A549 (cell line): ENCODE measurements around the gene IQGAP2. TPM values are rescaled to one million over a fixed set of nuclear protein-coding genes. Genes with fewer than 3 reads are reported as not detected.

ENCODE experiments used
- ATAC-seq, 2 experiments: fragments of 200-7000 bp in 1 of 2; fragments of >200 bp in 1 of 2; cut with Nextera tagmentation in 1 of 2; cut with Tn5 transposase in 1 of 2; 3 replicates each; pipeline versions ENCODE4 v1.8.0 to v1.9.1; 2018 to 2020; ENCODE audit warnings: mild to moderate bottlenecking in 1 of 2, moderate library complexity in 1 of 2
- CTCF ChIA-PET: fragments of 300-600 bp; sonication (Branson Sonifier 250); formaldehyde crosslinking; extraction: SDS; loops from one replicate; lab custom pipeline; 2021; ENCODE audit warnings: antibody characterized with exemption, inconsistent platforms; lab: Yijun Ruan, JAX
- POLR2A ChIA-PET: fragments of 350-600 bp; formaldehyde crosslinking; extraction: SDS; loops from one replicate; lab custom pipeline; 2021; ENCODE audit warnings: antibody characterized with exemption, inconsistent platforms; lab: Yijun Ruan, JAX
- DNase-seq, 2 experiments: peaks; one replicate each; pipeline versions ENCODE4 v3.0.0 to v3.0.0-alpha.2; 2011 to 2016; ENCODE audit warnings: low read depth in 1 of 2, low spot score in 1 of 2
- FAIRE-seq: peaks from 2 replicates; lab custom pipeline; 2011; peaks lifted over from hg19 to GRCh38; lab: Jason Lieb, UNC
- H3K27ac ChIP-seq, 2 experiments: fragments of >200 bp; sonication (Bioruptor Twin); formaldehyde crosslinking; 3 replicates each; pipeline ENCODE4 v1.5.1; 2016 to 2017
- H3K4me1 ChIP-seq: fragments of >200 bp; sonication (Bioruptor Twin); formaldehyde crosslinking; 3 replicates; pipeline ENCODE4 v1.6.1; 2016
- H3K4me2 ChIP-seq: fragments of >200 bp; sonication (Bioruptor Twin); formaldehyde crosslinking; 3 replicates; pipeline ENCODE4 v1.6.1; 2016
- H3K4me3 ChIP-seq: fragments of >200 bp; sonication (Bioruptor Twin); formaldehyde crosslinking; 3 replicates; pipeline ENCODE4 v1.5.1; 2016
- H3K9me3 ChIP-seq: fragments of >200 bp; sonication (Bioruptor Twin); formaldehyde crosslinking; 3 replicates; pipeline ENCODE4 v1.6.1; 2016
- BHLHE40 ChIP-seq: IDR thresholded peaks from 2 replicates; pipeline ENCODE4 v1.6.1; 2012; ENCODE audit warnings: low read depth, low read length, inconsistent platforms
- CBX2 ChIP-seq: fragments of 200-600 bp; sonication (generic); IDR thresholded peaks from 2 replicates; pipeline ENCODE4 v1.6.1; 2016; ENCODE audit warnings: low read depth, mild to moderate bottlenecking, borderline replicate concordance
- CBX8 ChIP-seq: fragments of 200-600 bp; sonication (generic); IDR thresholded peaks from 2 replicates; pipeline ENCODE4 v1.6.1; 2016
- FOSL2 ChIP-seq, 2 experiments: fragments of 450-650 bp in 1 of 2; fragments of >200 bp in 1 of 2; sonication (Bioruptor Twin) in 1 of 2; formaldehyde crosslinking; IDR thresholded peaks; 2 replicates each; pipeline versions ENCODE4 v1.5.0 to v1.6.1; 2016 to 2020; ENCODE audit warnings: mild to moderate bottlenecking in 1 of 2, moderate library complexity in 1 of 2
- HOXB13 ChIP-seq: fragments of 250-450 bp; sonication (Bioruptor Pico); IDR thresholded peaks from 2 replicates; pipeline ENCODE4 v1.5.0; 2020; ENCODE audit warnings: low read depth, mild to moderate bottlenecking, moderate library complexity
- JUN ChIP-seq, 2 experiments: fragments of >200 bp; sonication (Bioruptor Twin); formaldehyde crosslinking; IDR thresholded peaks; 2 replicates in 1 of 2; 3 replicates in 1 of 2; pipeline ENCODE4 v1.6.1; 2016 to 2017
- KDM5A ChIP-seq: fragments of 200-600 bp; sonication (generic); IDR thresholded peaks from 2 replicates; pipeline ENCODE4 v1.6.1; 2016; ENCODE audit warnings: antibody characterized with exemption, mild to moderate bottlenecking
- MAFK ChIP-seq: fragments of 450-650 bp; IDR thresholded peaks from 2 replicates; pipeline ENCODE4 v1.6.1; 2014; ENCODE audit not compliant: partially characterized antibody
- RARB ChIP-seq: fragments of 250-450 bp; sonication (Bioruptor Pico); IDR thresholded peaks from 2 replicates; pipeline ENCODE4 v1.8.0; 2021; ENCODE audit warnings: mild to moderate bottlenecking, moderate library complexity
- RNF2 ChIP-seq: fragments of 200-600 bp; sonication (generic); IDR thresholded peaks from 2 replicates; pipeline ENCODE4 v1.6.1; 2016; ENCODE audit warnings: low read depth, mild to moderate bottlenecking, antibody characterized with exemption, moderate library complexity, borderline replicate concordance
- TFCP2L1 ChIP-seq: fragments of 250-450 bp; sonication (Bioruptor Pico); IDR thresholded peaks from 2 replicates; pipeline ENCODE4 v1.5.0; 2021; ENCODE audit warnings: mild to moderate bottlenecking
- ZFP36 ChIP-seq: fragments of 450-650 bp; IDR thresholded peaks from 2 replicates; pipeline ENCODE4 v1.6.1; 2014; ENCODE audit warnings: borderline replicate concordance; ENCODE audit not compliant: partially characterized antibody
- ZNF302 ChIP-seq: fragments of 250-450 bp; sonication (Bioruptor Pico); IDR thresholded peaks from 2 replicates; pipeline ENCODE4 v1.9.0; 2021; ENCODE audit warnings: inconsistent platforms, mild to moderate bottlenecking, moderate library complexity
- WGBS: methylation state at CpG from one replicate; pipeline ENCODE4 v1.1.6; 2017; ENCODE audit errors: missing lambda C conversion rate; 5-methylcytosine and 5-hydroxymethylcytosine counted together
- polyA plus RNA-seq, 4 experiments: library from polyadenylated mRNA; depleted of rRNA in 3 of 4; stranded (reverse); fragments of >200 nt; fragmentation: RNase III in 1 of 4; extraction: RNeasy Plus Mini Kit Qiagen cat#74134 plus additional on column Dnase treatment in 1 of 4; gene quantifications; 2 replicates in 3 of 4; 3 replicates in 1 of 4; pipeline ENCODE4 v1.2.3, GENCODE V29; 2011 to 2017
- TF ChIP-seq, protein P1 (sequence below): fragments of 250-450 bp; sonication (Bioruptor Pico); IDR thresholded peaks from 2 replicates; pipeline ENCODE4 v1.5.0; 2021; ENCODE audit warnings: mild to moderate bottlenecking, moderate library complexity, borderline replicate concordance
- TF ChIP-seq, protein P2 (sequence below): fragments of 450-650 bp; IDR thresholded peaks from 2 replicates; pipeline ENCODE4 v1.6.1; 2014; ENCODE audit warnings: antibody characterized with exemption
- TF ChIP-seq, protein P3 (sequence below): fragments of 250-450 bp; sonication (Bioruptor Pico); IDR thresholded peaks from 2 replicates; pipeline ENCODE4 v1.5.0; 2020; ENCODE audit warnings: low read depth, mild to moderate bottlenecking, moderate library complexity
- TF ChIP-seq, protein P4 (sequence below): IDR thresholded peaks from 2 replicates; pipeline ENCODE4 v1.6.1; 2012; ENCODE audit warnings: low read depth, borderline replicate concordance

The IQGAP2 gene
- polyA plus RNA-seq, 2 of the 4 experiments (the other 2 are of a cell fraction): 5.3 to 10.1 TPM

DNA sequence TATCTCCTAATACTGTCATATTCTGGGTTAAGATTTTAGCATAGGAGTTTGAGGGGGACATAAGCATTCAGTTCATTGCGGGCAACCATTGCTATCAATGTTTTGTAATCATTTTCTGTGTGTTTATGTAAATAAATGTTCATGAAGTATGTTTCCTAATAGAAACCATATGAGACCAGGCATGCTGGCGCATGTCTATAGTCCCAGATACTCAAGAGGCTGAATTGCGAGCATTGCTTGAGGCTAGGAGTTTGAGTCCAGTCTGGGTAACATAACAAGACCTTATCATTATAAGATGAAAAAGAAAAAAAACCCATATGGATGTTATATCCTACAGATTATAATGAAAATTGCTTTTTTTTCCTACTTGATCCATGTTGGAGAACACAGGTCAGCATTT lies 129.0 kb downstream of the IQGAP2 start (continued):
- TF ChIP-seq BHLHE40 (no peak), ZFP36 (no peak)
- TF ChIP-seq, protein P1, sequence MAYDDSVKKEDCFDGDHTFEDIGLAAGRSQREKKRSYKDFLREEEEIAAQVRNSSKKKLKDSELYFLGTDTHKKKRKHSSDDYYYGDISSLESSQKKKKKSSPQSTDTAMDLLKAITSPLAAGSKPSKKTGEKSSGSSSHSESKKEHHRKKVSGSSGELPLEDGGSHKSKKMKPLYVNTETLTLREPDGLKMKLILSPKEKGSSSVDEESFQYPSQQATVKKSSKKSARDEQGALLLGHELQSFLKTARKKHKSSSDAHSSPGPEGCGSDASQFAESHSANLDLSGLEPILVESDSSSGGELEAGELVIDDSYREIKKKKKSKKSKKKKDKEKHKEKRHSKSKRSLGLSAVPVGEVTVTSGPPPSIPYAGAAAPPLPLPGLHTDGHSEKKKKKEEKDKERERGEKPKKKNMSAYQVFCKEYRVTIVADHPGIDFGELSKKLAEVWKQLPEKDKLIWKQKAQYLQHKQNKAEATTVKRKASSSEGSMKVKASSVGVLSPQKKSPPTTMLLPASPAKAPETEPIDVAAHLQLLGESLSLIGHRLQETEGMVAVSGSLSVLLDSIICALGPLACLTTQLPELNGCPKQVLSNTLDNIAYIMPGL (CRISPR knock-in tag): no peak

DNA sequence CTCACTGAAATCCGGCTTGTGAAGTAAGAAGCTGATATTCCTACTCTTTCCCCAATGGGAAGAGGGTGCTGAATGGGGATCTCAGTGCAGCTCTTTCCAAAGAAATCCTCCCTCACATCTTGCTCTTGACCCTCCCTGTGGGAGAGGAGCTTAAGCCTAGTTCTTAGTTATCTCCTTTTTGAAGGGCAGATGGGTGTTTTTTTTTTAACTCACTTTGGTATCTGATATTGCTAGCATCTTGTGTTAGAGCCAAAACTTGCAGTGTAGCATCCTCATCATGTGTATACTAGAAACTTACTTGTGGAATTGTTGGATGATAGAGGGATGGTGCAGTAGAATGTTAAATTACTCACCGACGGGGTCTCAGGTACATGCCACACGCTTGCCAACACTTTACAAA lies 129.9 kb downstream of the IQGAP2 start:
- ChIA-PET CTCF (interaction anchor here (1.3 to 1.9 kb wide), 2 partner anchors 10 to 11 kb away, joined by 3 to 5 read pairs; no protein-coding TSS in a partner anchor), POLR2A (no interaction called here)
- no peaks in the 10 kb centered on the region for H3K9me3 ChIP-seq
- 80% methylated on average over 4 of the region's 4 CpGs for WGBS
- ATAC-seq: no peak
- H3K4me2 ChIP-seq: no peak overlapping the region
- H3K4me1 ChIP-seq: peaks cover 6% of the 10 kb centered on the region; the same call in 1 of the 3 replicates
- DNase-seq: no peak
- TF ChIP-seq CBX8 (no peak), ZNF302 (CRISPR knock-in tag) (no peak), HOXB13 (no peak), RNF2 (no peak), RARB (CRISPR knock-in tag) (no peak), CBX2 (no peak), JUN (IDR thresholded peaks at IDR 0.05) (no peak)
- no peak for FAIRE-seq
- no peak overlapping the region for H3K4me3 ChIP-seq
- H3K27ac ChIP-seq: no peak overlapping the region

DNA sequence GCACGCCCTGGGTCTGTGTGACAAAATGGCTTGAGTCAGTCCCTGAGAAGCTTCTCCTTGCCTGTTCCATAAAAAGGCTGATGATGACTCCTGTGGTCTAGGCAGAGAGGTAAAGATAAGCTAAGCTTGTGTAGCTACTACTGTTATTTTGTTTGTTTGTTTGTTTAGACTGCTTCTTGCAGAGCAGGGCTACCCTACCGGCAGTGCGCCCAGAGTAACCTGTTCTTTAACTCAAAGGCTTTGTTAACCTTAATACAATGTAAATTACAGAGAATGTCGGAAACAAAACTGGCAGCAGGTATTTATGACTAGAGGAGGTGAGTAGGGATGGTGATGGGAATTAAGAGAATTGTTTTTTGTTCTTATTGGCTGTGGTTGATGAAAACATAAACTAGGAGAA lies 132.5 kb downstream of the IQGAP2 start:
- no peak for ATAC-seq
- ChIA-PET POLR2A (no interaction called here), CTCF (interaction anchor here (0.6 kb wide), 2 partner anchors 65 to 86 kb away, joined by 3 read pairs; no protein-coding TSS in a partner anchor)
- DNase-seq: no peak
- Histone ChIP-seq H3K4me2 (no peak overlapping the region), H3K27ac (no peak overlapping the region), H3K9me3 (no peaks in the 10 kb centered on the region), H3K4me1 (peaks cover 6% of the 10 kb centered on the region; the same call in 1 of the 3 replicates), H3K4me3 (no peak overlapping the region)
- 92% methylated on average over 4 of the region's 4 CpGs for WGBS
- FAIRE-seq: no peak
- TF ChIP-seq, protein P2, sequence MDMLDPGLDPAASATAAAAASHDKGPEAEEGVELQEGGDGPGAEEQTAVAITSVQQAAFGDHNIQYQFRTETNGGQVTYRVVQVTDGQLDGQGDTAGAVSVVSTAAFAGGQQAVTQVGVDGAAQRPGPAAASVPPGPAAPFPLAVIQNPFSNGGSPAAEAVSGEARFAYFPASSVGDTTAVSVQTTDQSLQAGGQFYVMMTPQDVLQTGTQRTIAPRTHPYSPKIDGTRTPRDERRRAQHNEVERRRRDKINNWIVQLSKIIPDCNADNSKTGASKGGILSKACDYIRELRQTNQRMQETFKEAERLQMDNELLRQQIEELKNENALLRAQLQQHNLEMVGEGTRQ: no peak

DNA sequence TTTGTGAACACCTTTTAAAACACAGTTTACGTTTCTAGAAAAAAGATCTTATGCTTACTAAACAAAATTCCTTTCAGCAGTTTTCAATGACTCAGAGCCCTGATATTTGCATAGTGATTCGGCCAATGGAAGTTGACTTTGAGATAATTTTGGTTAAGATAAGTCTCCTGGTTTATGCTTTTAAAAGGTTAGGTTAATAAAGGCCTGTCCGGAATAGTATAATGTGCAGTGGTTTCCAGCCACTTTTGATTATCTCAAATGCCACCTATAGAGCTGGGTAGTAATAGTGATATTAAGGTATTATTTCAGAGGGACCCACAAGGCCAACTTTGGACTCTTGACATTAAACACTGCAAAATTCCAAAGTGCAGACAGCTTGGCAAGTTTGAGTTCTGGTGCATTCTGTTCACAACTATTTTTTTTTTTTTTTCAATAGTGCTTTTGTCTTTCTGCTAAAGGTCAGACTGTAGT lies 134.0 kb downstream of the IQGAP2 start:
- peak overlapping the region; percentile 11; the same call in 1 of the 3 replicates for H3K4me2 ChIP-seq
- H3K4me1 ChIP-seq: peaks cover 6% of the 10 kb centered on the region; the same call in 1 of the 3 replicates
- H3K27ac ChIP-seq: no peak overlapping the region
- no peak overlapping the region for H3K4me3 ChIP-seq
- TF ChIP-seq, protein P3, sequence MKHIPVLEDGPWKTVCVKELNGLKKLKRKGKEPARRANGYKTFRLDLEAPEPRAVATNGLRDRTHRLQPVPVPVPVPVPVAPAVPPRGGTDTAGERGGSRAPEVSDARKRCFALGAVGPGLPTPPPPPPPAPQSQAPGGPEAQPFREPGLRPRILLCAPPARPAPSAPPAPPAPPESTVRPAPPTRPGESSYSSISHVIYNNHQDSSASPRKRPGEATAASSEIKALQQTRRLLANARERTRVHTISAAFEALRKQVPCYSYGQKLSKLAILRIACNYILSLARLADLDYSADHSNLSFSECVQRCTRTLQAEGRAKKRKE (CRISPR knock-in tag): no peak
- TF ChIP-seq MAFK (peak; percentile 56), CBX2 (no peak), HOXB13 (no peak), FOSL2 (IDR thresholded peaks at IDR 0.05) (no peak), FOSL2 (CRISPR knock-in tag; IDR thresholded peaks at IDR 0.05) (no peak), KDM5A (no peak), TFCP2L1 (CRISPR knock-in tag) (no peak)
- TF ChIP-seq, protein P4, sequence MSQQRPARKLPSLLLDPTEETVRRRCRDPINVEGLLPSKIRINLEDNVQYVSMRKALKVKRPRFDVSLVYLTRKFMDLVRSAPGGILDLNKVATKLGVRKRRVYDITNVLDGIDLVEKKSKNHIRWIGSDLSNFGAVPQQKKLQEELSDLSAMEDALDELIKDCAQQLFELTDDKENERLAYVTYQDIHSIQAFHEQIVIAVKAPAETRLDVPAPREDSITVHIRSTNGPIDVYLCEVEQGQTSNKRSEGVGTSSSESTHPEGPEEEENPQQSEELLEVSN: no peak
- ATAC-seq (no peak), DNase-seq (no peak), FAIRE-seq (no peak)
- 14% methylated on average over 3 of the region's 3 CpGs for WGBS
- CTCF ChIA-PET: interaction anchor here (0.6 kb wide), 2 partner anchors 22 to 141 kb away, joined by 3 read pairs; no protein-coding TSS in a partner anchor
- no peaks in the 10 kb centered on the region for H3K9me3 ChIP-seq
- POLR2A ChIA-PET: no interaction called here
